Measurements from ENCODE around the gene PBX1. TPM values are rescaled to one million over a fixed set of nuclear protein-coding genes. Genes with fewer than 3 reads are reported as not detected.

The PBX1 gene
- total and polyA plus RNA-seq, 4 donors = 81.7 to 118 (median 98.2) TPM

DNA sequence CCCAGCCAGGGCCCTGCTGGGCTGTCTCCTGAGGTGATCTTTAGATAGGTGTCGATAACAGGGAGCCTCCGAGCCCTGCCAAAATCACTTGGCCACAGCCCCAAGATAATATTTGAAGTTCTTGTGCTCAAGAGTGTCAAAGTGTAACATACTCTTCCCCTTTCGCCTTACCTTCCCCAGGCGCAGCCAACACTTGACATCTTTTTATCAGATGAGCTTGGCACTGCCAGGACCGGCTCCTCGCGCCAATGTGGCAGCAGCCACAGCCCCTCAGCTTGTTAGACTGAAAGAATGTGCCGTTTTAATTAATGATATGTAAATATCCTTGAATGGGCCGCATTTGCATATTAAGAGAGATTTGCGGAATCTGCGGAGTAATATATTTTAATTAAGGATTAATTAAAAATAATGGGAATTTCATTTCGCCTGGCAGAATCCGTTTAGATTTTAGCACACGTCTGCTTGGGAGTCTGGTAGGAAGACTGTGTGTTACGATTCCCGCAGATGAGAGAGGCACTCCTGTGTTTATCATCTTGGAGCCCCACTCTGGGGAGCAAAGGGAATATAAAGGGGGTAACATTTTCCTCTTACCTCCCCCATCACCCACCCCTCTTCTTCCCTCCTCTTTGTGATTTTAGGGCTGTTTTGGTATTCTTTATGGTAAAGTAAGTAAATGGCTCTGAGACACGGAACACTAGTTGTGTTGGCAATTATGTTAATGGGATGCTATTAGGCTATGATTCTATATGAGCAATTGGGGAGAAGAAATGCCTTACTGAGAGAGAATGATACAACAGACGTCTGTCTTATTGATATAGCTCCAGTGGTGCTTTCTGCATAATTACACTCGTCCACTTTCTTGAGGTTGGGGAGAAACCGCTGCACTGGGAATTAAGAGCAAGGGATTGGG is 109.8 kb downstream of the PBX1 start:
- DNase-seq (ENCODE audit: low read depth in 4 of 6, low spot score in 6 of 6) = peak in 3 of 6 donors; percentile 26 to 95 (median 78)
- H3K36me3 ChIP-seq (ENCODE audit: control insufficient read depth, insufficient read depth, low read length) = no peaks in the 10 kb centered on the region
- peaks cover 4% of the 10 kb centered on the region for H3K27me3 ChIP-seq (ENCODE audit: control insufficient read depth, insufficient read depth, low read length)
- no peaks in the 10 kb centered on the region for H3K9me3 ChIP-seq (ENCODE audit: control insufficient read depth, insufficient read depth, low read length)
- H3K27ac ChIP-seq (ENCODE audit: low read depth, low read length) = no peak overlapping the region
- no peak overlapping the region for H3K4me3 ChIP-seq (ENCODE audit: low read depth, low read length)
- 32% methylated on average over 6 of the region's 20 CpGs for WGBS (ENCODE audit: insufficient coverage)
- H3K4me1 ChIP-seq (ENCODE audit: control insufficient read depth, insufficient read depth, low read length) = peaks cover 26% of the 10 kb centered on the region

DNA sequence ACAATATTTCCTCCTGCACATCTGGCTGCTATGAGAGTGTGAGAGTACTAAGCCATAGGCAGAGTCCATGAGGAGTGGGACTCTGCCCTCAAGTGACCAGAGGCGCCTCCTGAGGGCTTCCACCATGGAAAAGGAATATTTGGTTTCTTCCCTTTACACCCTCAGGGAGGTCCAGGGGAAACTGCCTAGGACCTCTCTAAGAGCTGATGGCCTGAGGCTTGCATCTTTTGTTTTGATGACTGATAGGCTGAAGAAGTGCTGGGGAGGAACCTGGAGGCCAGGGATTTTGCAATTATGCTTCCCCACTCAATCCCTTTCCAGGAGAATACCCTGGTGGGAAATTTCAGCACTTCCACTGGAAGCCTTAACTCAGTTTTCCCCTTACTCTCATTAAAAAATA is 111.0 kb downstream of the PBX1 start:
- peaks cover 4% of the 10 kb centered on the region for H3K27me3 ChIP-seq (ENCODE audit: control insufficient read depth, insufficient read depth, low read length)
- WGBS (ENCODE audit: insufficient coverage) = no CpG with 5 or more reads among the region's 1 CpG
- no peak overlapping the region for H3K4me3 ChIP-seq (ENCODE audit: low read depth, low read length)
- no peaks in the 10 kb centered on the region for H3K9me3 ChIP-seq (ENCODE audit: control insufficient read depth, insufficient read depth, low read length)
- no peak for DNase-seq (ENCODE audit: low read depth in 4 of 6, low spot score in 6 of 6)
- no peaks in the 10 kb centered on the region for H3K36me3 ChIP-seq (ENCODE audit: control insufficient read depth, insufficient read depth, low read length)
- peaks cover 28% of the 10 kb centered on the region for H3K4me1 ChIP-seq (ENCODE audit: control insufficient read depth, insufficient read depth, low read length)
- H3K27ac ChIP-seq (ENCODE audit: low read depth, low read length) = no peak overlapping the region

DNA sequence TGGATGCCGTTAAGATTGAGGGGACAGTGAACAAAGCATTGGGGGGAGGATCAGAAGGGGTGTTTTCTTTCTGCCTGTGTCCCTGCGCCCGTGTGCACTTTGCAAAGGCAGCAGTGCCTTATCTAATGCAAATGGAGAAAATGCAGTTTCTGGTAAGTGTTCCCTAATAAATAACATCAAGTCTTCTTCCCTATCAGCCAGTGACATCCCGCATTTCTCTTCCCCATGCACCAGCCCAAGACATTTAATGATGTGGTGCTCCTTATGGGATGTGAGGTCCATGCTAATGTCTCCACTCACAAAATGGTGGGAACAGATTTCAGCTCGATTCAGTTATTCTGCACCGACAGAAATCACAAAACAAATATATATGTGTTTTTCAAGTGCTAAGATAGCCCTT is 111.8 kb downstream of the PBX1 start:
- Histone ChIP-seq H3K4me3 (ENCODE audit: low read depth, low read length) (no peak overlapping the region), H3K27ac (ENCODE audit: low read depth, low read length) (no peak overlapping the region), H3K4me1 (ENCODE audit: control insufficient read depth, insufficient read depth, low read length) (peaks cover 28% of the 10 kb centered on the region), H3K9me3 (ENCODE audit: control insufficient read depth, insufficient read depth, low read length) (no peaks in the 10 kb centered on the region), H3K27me3 (ENCODE audit: control insufficient read depth, insufficient read depth, low read length) (peaks cover 4% of the 10 kb centered on the region), H3K36me3 (ENCODE audit: control insufficient read depth, insufficient read depth, low read length) (no peaks in the 10 kb centered on the region)
- DNase-seq (ENCODE audit: low read depth in 4 of 6, low spot score in 6 of 6) = peak in 1 of 6 donors; percentile 71
- WGBS (ENCODE audit: insufficient coverage) = 0% methylated on average over 1 of the region's 6 CpGs

DNA sequence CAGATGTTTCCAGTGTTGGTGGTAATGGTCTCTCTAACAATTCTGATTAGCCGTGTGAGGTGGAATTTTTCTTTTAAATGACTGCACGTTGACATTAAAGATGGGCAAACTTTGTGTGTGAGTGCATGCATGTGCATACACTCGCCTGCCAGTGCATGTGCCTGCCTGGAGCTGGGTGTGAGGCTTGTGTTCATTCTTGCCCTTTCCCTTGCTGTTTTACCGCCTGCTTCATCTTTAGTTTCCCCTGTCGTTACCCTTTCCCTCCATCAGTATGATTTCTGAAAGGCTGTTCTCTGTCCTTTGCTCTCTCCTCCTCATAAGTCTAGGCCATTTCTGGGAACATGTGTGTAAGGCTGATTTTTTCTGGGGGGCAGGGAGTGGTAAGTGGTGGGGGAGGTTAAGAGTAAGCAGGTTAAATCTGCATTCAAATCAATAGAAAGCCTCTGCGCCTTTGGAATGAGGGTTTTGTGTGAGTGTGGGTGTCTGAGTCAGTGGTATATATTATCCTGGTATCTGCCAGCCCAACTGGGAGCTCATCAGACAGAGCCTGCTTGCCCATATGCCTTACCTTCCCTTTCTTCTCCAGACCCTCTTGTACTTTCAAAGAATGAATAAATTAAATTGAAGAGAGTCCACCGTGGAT is 112.5 kb downstream of the PBX1 start:
- peaks cover 4% of the 10 kb centered on the region for H3K27me3 ChIP-seq (ENCODE audit: control insufficient read depth, insufficient read depth, low read length)
- H3K4me3 ChIP-seq (ENCODE audit: low read depth, low read length) = no peak overlapping the region
- no peaks in the 10 kb centered on the region for H3K36me3 ChIP-seq (ENCODE audit: control insufficient read depth, insufficient read depth, low read length)
- H3K4me1 ChIP-seq (ENCODE audit: control insufficient read depth, insufficient read depth, low read length) = peaks cover 28% of the 10 kb centered on the region
- DNase-seq (ENCODE audit: low read depth in 4 of 6, low spot score in 6 of 6) = peak in 2 of 6 donors; percentile 40 to 50
- 25% methylated on average over 2 of the region's 7 CpGs for WGBS (ENCODE audit: insufficient coverage)
- no peaks in the 10 kb centered on the region for H3K9me3 ChIP-seq (ENCODE audit: control insufficient read depth, insufficient read depth, low read length)
- no peak overlapping the region for H3K27ac ChIP-seq (ENCODE audit: low read depth, low read length)

GRCh38 chr1:164671966-164672571 is 113.1 kb downstream of the PBX1 start:
- H3K9me3 ChIP-seq (ENCODE audit: control insufficient read depth, insufficient read depth, low read length) = no peaks in the 10 kb centered on the region
- WGBS (ENCODE audit: insufficient coverage) = 48% methylated on average over 2 of the region's 7 CpGs
- DNase-seq (ENCODE audit: low read depth in 4 of 6, low spot score in 6 of 6) = peak in 1 of 6 donors; percentile 70
- H3K4me1 ChIP-seq (ENCODE audit: control insufficient read depth, insufficient read depth, low read length) = peaks cover 28% of the 10 kb centered on the region
- H3K36me3 ChIP-seq (ENCODE audit: control insufficient read depth, insufficient read depth, low read length) = no peaks in the 10 kb centered on the region
- no peak overlapping the region for H3K27ac ChIP-seq (ENCODE audit: low read depth, low read length)
- peaks cover 4% of the 10 kb centered on the region for H3K27me3 ChIP-seq (ENCODE audit: control insufficient read depth, insufficient read depth, low read length)
- H3K4me3 ChIP-seq (ENCODE audit: low read depth, low read length) = no peak overlapping the region

DNA sequence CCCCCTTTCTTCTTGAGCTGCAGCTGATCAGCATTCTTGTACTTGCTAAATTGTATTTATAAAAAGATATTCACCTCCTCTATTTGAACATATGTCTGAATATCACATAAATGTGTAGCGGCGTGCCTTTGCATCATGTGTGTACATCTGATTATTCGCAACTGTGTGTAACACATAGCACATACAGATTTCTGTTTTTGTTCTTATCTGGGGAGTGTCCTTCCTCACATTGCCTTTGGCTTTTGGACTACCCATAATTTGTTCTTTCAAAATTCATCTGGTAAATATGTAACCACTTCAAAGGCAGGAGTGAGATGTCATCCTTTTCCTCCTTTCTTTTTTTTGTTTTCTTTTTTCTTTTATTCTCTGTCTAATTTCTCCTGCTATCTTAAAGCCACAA is 113.6 kb downstream of the PBX1 start:
- no peak overlapping the region for H3K4me3 ChIP-seq (ENCODE audit: low read depth, low read length)
- no peaks in the 10 kb centered on the region for H3K9me3 ChIP-seq (ENCODE audit: control insufficient read depth, insufficient read depth, low read length)
- no CpG with 5 or more reads among the region's 3 CpGs for WGBS (ENCODE audit: insufficient coverage)
- peaks cover 4% of the 10 kb centered on the region for H3K27me3 ChIP-seq (ENCODE audit: control insufficient read depth, insufficient read depth, low read length)
- DNase-seq (ENCODE audit: low read depth in 4 of 6, low spot score in 6 of 6) = no peak
- H3K27ac ChIP-seq (ENCODE audit: low read depth, low read length) = no peak overlapping the region
- H3K36me3 ChIP-seq (ENCODE audit: control insufficient read depth, insufficient read depth, low read length) = no peaks in the 10 kb centered on the region
- peaks cover 28% of the 10 kb centered on the region for H3K4me1 ChIP-seq (ENCODE audit: control insufficient read depth, insufficient read depth, low read length)

DNA sequence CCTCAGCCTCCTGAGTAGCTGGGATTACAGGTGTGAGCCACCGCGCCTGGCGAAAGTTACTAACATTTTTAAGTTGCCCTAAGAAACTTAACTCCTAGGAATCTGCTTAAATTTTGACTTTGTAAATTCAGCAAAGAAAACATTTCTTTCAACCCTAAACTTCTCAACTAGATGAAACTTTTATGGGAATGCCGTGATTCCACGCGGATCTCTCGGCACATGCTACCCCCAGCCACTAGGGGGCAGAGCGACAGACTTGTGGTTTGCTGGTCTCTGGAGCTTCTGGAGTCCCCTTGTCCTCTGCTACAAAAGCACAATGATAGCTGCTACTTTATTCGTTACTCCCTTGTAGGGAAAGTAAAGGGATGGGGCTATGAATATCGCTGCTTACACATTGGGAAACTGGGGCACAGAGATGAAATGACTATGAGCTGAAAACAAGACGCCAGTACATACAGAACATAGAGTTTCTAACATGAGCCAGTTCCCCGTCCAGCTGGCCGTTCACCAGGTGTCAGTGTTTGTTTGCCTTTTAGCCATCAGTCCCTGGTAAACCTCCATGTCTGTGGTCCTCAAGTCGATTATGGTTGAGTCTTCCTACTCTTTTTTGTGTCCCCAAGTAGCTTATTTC is 114.7 kb downstream of the PBX1 start:
- H3K36me3 ChIP-seq (ENCODE audit: control insufficient read depth, insufficient read depth, low read length) = no peaks in the 10 kb centered on the region
- 89% methylated on average over 8 of the region's 14 CpGs for WGBS (ENCODE audit: insufficient coverage)
- no peak for DNase-seq (ENCODE audit: low read depth in 4 of 6, low spot score in 6 of 6)
- H3K4me1 ChIP-seq (ENCODE audit: control insufficient read depth, insufficient read depth, low read length) = peaks cover 20% of the 10 kb centered on the region
- no peak overlapping the region for H3K4me3 ChIP-seq (ENCODE audit: low read depth, low read length)
- H3K27ac ChIP-seq (ENCODE audit: low read depth, low read length) = no peak overlapping the region
- H3K9me3 ChIP-seq (ENCODE audit: control insufficient read depth, insufficient read depth, low read length) = no peaks in the 10 kb centered on the region
- peaks cover 4% of the 10 kb centered on the region for H3K27me3 ChIP-seq (ENCODE audit: control insufficient read depth, insufficient read depth, low read length)

DNA sequence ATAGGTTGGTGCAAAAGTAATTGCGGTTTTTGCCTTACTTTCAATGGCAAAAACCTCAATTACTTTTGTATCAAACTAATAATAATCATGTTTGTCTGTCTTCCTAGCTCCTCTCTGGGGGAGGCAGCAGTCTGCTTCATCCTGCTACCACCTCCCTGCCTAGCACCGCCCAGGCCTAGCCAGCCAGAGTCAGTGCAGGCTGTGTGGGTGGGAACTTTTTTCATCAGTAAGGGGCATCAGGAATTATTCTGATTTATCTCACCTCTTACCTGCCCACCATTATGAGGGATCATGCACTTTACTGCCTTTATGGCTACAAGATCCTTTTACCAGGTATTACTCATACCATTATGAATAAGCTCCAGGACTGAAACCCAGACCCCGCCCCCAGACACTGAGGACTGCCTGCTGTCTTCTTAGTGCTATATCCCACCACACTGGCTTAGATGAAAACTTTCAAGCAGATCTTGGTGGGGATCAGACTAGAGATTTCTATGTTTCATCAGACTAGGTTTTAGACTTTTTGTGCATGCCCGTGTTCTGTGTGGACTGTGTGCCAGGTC is 116.4 kb downstream of the PBX1 start:
- H3K27ac ChIP-seq (ENCODE audit: low read depth, low read length) = no peak overlapping the region
- no peaks in the 10 kb centered on the region for H3K36me3 ChIP-seq (ENCODE audit: control insufficient read depth, insufficient read depth, low read length)
- H3K9me3 ChIP-seq (ENCODE audit: control insufficient read depth, insufficient read depth, low read length) = no peaks in the 10 kb centered on the region
- H3K4me1 ChIP-seq (ENCODE audit: control insufficient read depth, insufficient read depth, low read length) = peaks cover 14% of the 10 kb centered on the region
- H3K27me3 ChIP-seq (ENCODE audit: control insufficient read depth, insufficient read depth, low read length) = peaks cover 4% of the 10 kb centered on the region
- no peak overlapping the region for H3K4me3 ChIP-seq (ENCODE audit: low read depth, low read length)
- WGBS (ENCODE audit: insufficient coverage) = 100% methylated on average over 1 of the region's 4 CpGs
- DNase-seq (ENCODE audit: low read depth in 4 of 6, low spot score in 6 of 6) = no peak

GRCh38 chr1:164678136-164678700 is 119.2 kb downstream of the PBX1 start:
- no peaks in the 10 kb centered on the region for H3K9me3 ChIP-seq (ENCODE audit: control insufficient read depth, insufficient read depth, low read length)
- no peaks in the 10 kb centered on the region for H3K36me3 ChIP-seq (ENCODE audit: control insufficient read depth, insufficient read depth, low read length)
- H3K27ac ChIP-seq (ENCODE audit: low read depth, low read length) = no peak overlapping the region
- no peak overlapping the region for H3K4me3 ChIP-seq (ENCODE audit: low read depth, low read length)
- peaks cover 4% of the 10 kb centered on the region for H3K4me1 ChIP-seq (ENCODE audit: control insufficient read depth, insufficient read depth, low read length)
- no peaks in the 10 kb centered on the region for H3K27me3 ChIP-seq (ENCODE audit: control insufficient read depth, insufficient read depth, low read length)
- no peak for DNase-seq (ENCODE audit: low read depth in 4 of 6, low spot score in 6 of 6)
- 56% methylated on average over 3 of the region's 5 CpGs for WGBS (ENCODE audit: insufficient coverage)

All from spinal cord (tissue), 10 donors.